GM23338 (cell line): ENCODE data around the gene ZNF385C. TPM values are rescaled to one million over a fixed set of nuclear protein-coding genes. Genes with fewer than 3 reads are reported as not detected.

Experiments
- ATAC-seq: fragments of 200-7000 bp; cut with Tn5 transposase; 3 replicates; pipeline ENCODE4 v1.9.1; 2020
- DNase-seq: peaks from one replicate; pipeline ENCODE4 v3.0.0-alpha.2; 2015; ENCODE audit warnings: low spot score
- H2AFZ ChIP-seq: fragments of 200-600 bp; sonication (generic); 2 replicates; pipeline ENCODE4 v1.8.0; 2016; ENCODE audit warnings: antibody characterized with exemption, mild to moderate bottlenecking, moderate library complexity
- H3F3A ChIP-seq: fragments of 200-600 bp; sonication (generic); replicated peaks from 2 replicates; pipeline ENCODE4 v1.8.0; 2017; ENCODE audit warnings: antibody characterized with exemption, mixed run types, low read depth
- H3K27ac ChIP-seq: fragments of 200-600 bp; sonication (generic); 2 replicates; pipeline ENCODE4 v1.6.1; 2016; ENCODE audit warnings: low read depth
- H3K27me3 ChIP-seq: fragments of 200-600 bp; sonication (generic); 2 replicates; pipeline ENCODE4 v1.8.0; 2016; ENCODE audit warnings: mild to moderate bottlenecking, mixed run types, moderate library complexity; ENCODE audit not compliant: insufficient read depth
- H3K36me3 ChIP-seq: fragments of 200-600 bp; sonication (generic); 2 replicates; pipeline ENCODE4 v1.8.0; 2016; ENCODE audit warnings: mild to moderate bottlenecking; ENCODE audit not compliant: insufficient read depth
- H3K4me1 ChIP-seq: fragments of 200-600 bp; sonication (generic); 2 replicates; pipeline ENCODE4 v1.8.0; 2016; ENCODE audit warnings: mild to moderate bottlenecking, moderate library complexity; ENCODE audit not compliant: insufficient read depth
- H3K4me2 ChIP-seq: fragments of 200-600 bp; sonication (generic); 2 replicates; pipeline ENCODE4 v1.7.1; 2017; ENCODE audit warnings: mixed run types
- H3K4me3 ChIP-seq: fragments of 200-600 bp; sonication (generic); 2 replicates; pipeline ENCODE4 v1.6.1; 2016; ENCODE audit warnings: mixed run types
- H3K79me2 ChIP-seq: fragments of 200-600 bp; sonication (generic); replicated peaks from 2 replicates; pipeline ENCODE4 v1.8.0; 2017; ENCODE audit warnings: mild to moderate bottlenecking; ENCODE audit not compliant: insufficient read depth
- H3K9me2 ChIP-seq: fragments of 200-600 bp; sonication (generic); 2 replicates; pipeline ENCODE4 v1.8.0; 2017; ENCODE audit not compliant: insufficient read depth
- H4K20me1 ChIP-seq: fragments of 200-600 bp; sonication (generic); replicated peaks from 2 replicates; pipeline ENCODE4 v1.8.0; 2017; ENCODE audit warnings: mild to moderate bottlenecking; ENCODE audit not compliant: insufficient read depth
- H3K27ac Mint-ChIP-seq: 2 replicates; pipeline ENCODE4 v1.8.0; 2020; ENCODE audit warnings: inconsistent platforms, mild to moderate bottlenecking, moderate library complexity, mixed read lengths
- H3K27me3 Mint-ChIP-seq: 3 replicates; pipeline ENCODE4 v1.8.0; 2022; ENCODE audit warnings: low read depth, mild to moderate bottlenecking, moderate library complexity, mixed read lengths, inconsistent platforms; ENCODE audit not compliant: insufficient read depth, poor library complexity
- H3K36me3 Mint-ChIP-seq: 3 replicates; pipeline ENCODE4 v1.8.0; 2021; ENCODE audit warnings: low read depth, mild to moderate bottlenecking, inconsistent platforms, moderate library complexity, mixed read lengths
- H3K4me1 Mint-ChIP-seq: 3 replicates; pipeline ENCODE4 v1.8.0; 2020; ENCODE audit warnings: mild to moderate bottlenecking, inconsistent platforms, mixed read lengths
- H3K4me3 Mint-ChIP-seq: 3 replicates; pipeline ENCODE4 v1.8.0; 2021; ENCODE audit warnings: moderate library complexity, mild to moderate bottlenecking, inconsistent platforms, mixed read lengths
- H3K9me3 Mint-ChIP-seq: 3 replicates; pipeline ENCODE4 v1.8.0; 2020; ENCODE audit warnings: moderate library complexity, mild to moderate bottlenecking, inconsistent platforms, mixed read lengths
- CREB1 ChIP-seq: fragments of 250-450 bp; sonication (Bioruptor Pico); IDR thresholded peaks from 2 replicates; pipeline ENCODE4 v1.5.0; 2020; ENCODE audit warnings: low read depth, mild to moderate bottlenecking, moderate library complexity
- CTCF ChIP-seq, 2 experiments: fragments of 200-600 bp in 1 of 2; sonication (generic) in 1 of 2; conservative IDR thresholded peaks; 2 replicates each; pipeline versions ENCODE4 v1.5.1 to v1.6.1; 2016 to 2017; ENCODE audit warnings: antibody characterized with exemption in 2 of 2, low read depth in 2 of 2, mild to moderate bottlenecking in 2 of 2, moderate library complexity in 1 of 2
- ETS1 ChIP-seq: IDR thresholded peaks from 2 replicates; pipeline ENCODE4 v1.6.1; 2016; ENCODE audit warnings: antibody characterized with exemption
- JUNB ChIP-seq: IDR thresholded peaks from one replicate; pipeline ENCODE4 v1.6.1; 2016; ENCODE audit warnings: antibody characterized with exemption; ENCODE audit not compliant: unreplicated experiment
- NANOG ChIP-seq: IDR thresholded peaks from 2 replicates; pipeline ENCODE4 v1.6.1; 2016; ENCODE audit warnings: antibody characterized with exemption, borderline replicate concordance
- POLR2AphosphoS5 ChIP-seq: IDR thresholded peaks from 2 replicates; pipeline ENCODE4 v1.6.1; 2016; ENCODE audit warnings: antibody characterized with exemption, low read depth
- STAT1 ChIP-seq: IDR thresholded peaks from one replicate; pipeline ENCODE4 v1.6.1; 2016; ENCODE audit warnings: antibody characterized with exemption; ENCODE audit not compliant: unreplicated experiment
- ZNF114 ChIP-seq: fragments of 250-450 bp; sonication (Bioruptor Pico); IDR thresholded peaks from 2 replicates; pipeline ENCODE4 v1.5.0; 2020; ENCODE audit warnings: mild to moderate bottlenecking, moderate library complexity
- ZNF462 ChIP-seq: fragments of 250-450 bp; sonication (Bioruptor Pico); IDR thresholded peaks from 2 replicates; pipeline ENCODE4 v1.5.0; 2020; ENCODE audit warnings: mild to moderate bottlenecking, moderate library complexity
- polyA plus RNA-seq: library from polyadenylated mRNA; unstranded; fragments of >200 nt; fragmentation: Nextera tagmentation; extraction: Ambion mirVana; gene quantifications from 2 replicates; pipeline ENCODE4 v1.2.1, GENCODE V29; 2016
- total RNA-seq: library from RNA; depleted of rRNA; stranded (reverse); fragments of >200 nt; shearing (Covaris generic); gene quantifications from 2 replicates; pipeline ENCODE4 v1.2.3, GENCODE V29; 2014

The ZNF385C gene
- total and polyA plus RNA-seq, 2 experiments from 2014 or later = 1.9 to 3.1 TPM

GRCh38 chr17:42081516-42082129 lies 16.6 kb downstream of the ZNF385C start:
- no peak overlapping the region for H3K27ac ChIP-seq
- H3K36me3 ChIP-seq = no peaks in the 10 kb centered on the region
- no peaks in the 10 kb centered on the region for H3K4me1 ChIP-seq
- Mint-ChIP-seq H3K36me3 (no peaks in the 10 kb centered on the region), H3K4me3 (no peak overlapping the region), H3K27me3 (peaks cover 4% of the 10 kb centered on the region), H3K27ac (no peak overlapping the region), H3K9me3 (no peaks in the 10 kb centered on the region), H3K4me1 (peaks cover 13% of the 10 kb centered on the region; the same call in 2 of the 3 replicates)
- no peaks in the 10 kb centered on the region for H3K27me3 ChIP-seq
- H2AFZ ChIP-seq = no peak overlapping the region
- ATAC-seq = no peak
- no peak for DNase-seq
- H3F3A ChIP-seq = no peaks in the 10 kb centered on the region
- no peak overlapping the region for H3K4me2 ChIP-seq
- TF ChIP-seq POLR2AphosphoS5 (no peak), ETS1 (no peak), ZNF114 (no peak), CREB1 (no peak), STAT1 (no peak), CTCF (conservative IDR thresholded peaks at IDR 0.05; ENCODE audit: low read depth in 2 of 2) (no peak), JUNB (no peak), NANOG (no peak), ZNF462 (no peak)
- no peaks in the 10 kb centered on the region for H3K79me2 ChIP-seq
- no peaks in the 10 kb centered on the region for H3K9me2 ChIP-seq
- H3K4me3 ChIP-seq = no peak overlapping the region
- no peaks in the 10 kb centered on the region for H4K20me1 ChIP-seq
